ENCODE data around the gene RPL41.
"Not testable (repeated sequence)": the region's sequence is repeated elsewhere in the genome, so short reads cannot be mapped to it uniquely, and the experiment has no call there.

Gene RPL41

GRCh38 chr12:56103066-56103711, 13.2 kb upstream of the RPL41 start:
- DNase-seq (ENCODE audit: low read depth in 3 of 3), result no peak

GRCh38 chr12:56103823-56104108, 12.7 kb upstream of the RPL41 start:
- no peak for DNase-seq (ENCODE audit: low read depth in 3 of 3)

GRCh38 chr12:56104109-56104814, 12.2 kb upstream of the RPL41 start, which contains the start of gene PA2G4:
Gene PA2G4, plus strand, starts transcription at chr12:56104559. Its CDS starts 179 bp downstream, at chr12:56104738.
- peak; percentile 93 to 98 (median 94) for DNase-seq (ENCODE audit: low read depth in 3 of 3)

GRCh38 chr12:56104815-56105608, 11.4 kb upstream of the RPL41 start:
- peak in 1 of 3 experiments; percentile 37 for DNase-seq (ENCODE audit: low read depth in 3 of 3)

GRCh38 chr12:56105609-56105902, 10.9 kb upstream of the RPL41 start:
- no peak for DNase-seq (ENCODE audit: low read depth in 3 of 3)

- no peak for DNase-seq (ENCODE audit: low read depth in 3 of 3)
These were observed 9.2 kb upstream of the RPL41 start for GRCh38 chr12:56107242-56107641.

GRCh38 chr12:56110571-56110970, 5.9 kb upstream of the RPL41 start:
- no peak for DNase-seq (ENCODE audit: low read depth in 3 of 3)

- no peak for DNase-seq (ENCODE audit: low read depth in 3 of 3)
These were observed 2.3 kb upstream of the RPL41 start for GRCh38 chr12:56114084-56114483.

- DNase-seq (ENCODE audit: low read depth in 3 of 3), result no peak
These were observed 1.1 kb upstream of the RPL41 start for GRCh38 chr12:56115329-56115728.

- not testable (repeated sequence) for DNase-seq (ENCODE audit: low read depth in 3 of 3)
These were observed 761 bp downstream of the RPL41 start for GRCh38 chr12:56117082-56117706.

GRCh38 chr12:56117778-56118687, 1.6 kb downstream of the RPL41 start, which contains the start of gene ZC3H10:
Gene ZC3H10, plus strand, starts transcription at chr12:56118266. Its CDS starts 2,297 bp downstream, at chr12:56120563.
- DNase-seq (ENCODE audit: low read depth in 3 of 3), result peak; percentile 97 to 98 (median 98)

- DNase-seq (ENCODE audit: low read depth in 3 of 3), result no peak
These were observed 2.4 kb downstream of the RPL41 start for GRCh38 chr12:56118688-56119357.

GRCh38 chr12:56119361-56119796, 2.9 kb downstream of the RPL41 start:
- peak in 2 of 3 experiments; percentile 43 to 49 for DNase-seq (ENCODE audit: low read depth in 3 of 3)

- DNase-seq (ENCODE audit: low read depth in 3 of 3), result no peak
These were observed 3.9 kb downstream of the RPL41 start for GRCh38 chr12:56120158-56120846.

GRCh38 chr12:56121204-56121870, 4.9 kb downstream of the RPL41 start:
- no peak for DNase-seq (ENCODE audit: low read depth in 3 of 3)

GRCh38 chr12:56122637-56123036, 6.2 kb downstream of the RPL41 start:
- no peak for DNase-seq (ENCODE audit: low read depth in 3 of 3)

- DNase-seq (ENCODE audit: low read depth in 3 of 3), result no peak
These were observed 7.7 kb downstream of the RPL41 start for GRCh38 chr12:56124133-56124532.

- DNase-seq (ENCODE audit: low read depth in 3 of 3), result no peak
These were observed 10.4 kb downstream of the RPL41 start for GRCh38 chr12:56126732-56127239.

- DNase-seq (ENCODE audit: low read depth in 3 of 3), result no peak
These were observed 11.1 kb downstream of the RPL41 start for GRCh38 chr12:56127485-56127887.
